OCI-LY3 (cell line): ENCODE data around the gene SCG2.
"Not testable (repeated sequence)": the region's sequence is repeated elsewhere in the genome, so short reads cannot be mapped to it uniquely, and the experiment has no call there.

Experiments
- EZH2phosphoT487 ChIP-seq: fragments of 200-600 bp; shearing (Covaris generic); IDR thresholded peaks from 2 replicates; pipeline ENCODE4 v1.6.1; 2018; ENCODE audit warnings: antibody characterized with exemption, mixed run types, low read depth
- TF ChIP-seq, protein P1 (sequence below): fragments of 200-600, 300-600 bp; sonication (generic); IDR thresholded peaks from 2 replicates; pipeline ENCODE4 v1.5.1; 2014; ENCODE audit warnings: antibody characterized with exemption, low read length, low read depth

DNA sequence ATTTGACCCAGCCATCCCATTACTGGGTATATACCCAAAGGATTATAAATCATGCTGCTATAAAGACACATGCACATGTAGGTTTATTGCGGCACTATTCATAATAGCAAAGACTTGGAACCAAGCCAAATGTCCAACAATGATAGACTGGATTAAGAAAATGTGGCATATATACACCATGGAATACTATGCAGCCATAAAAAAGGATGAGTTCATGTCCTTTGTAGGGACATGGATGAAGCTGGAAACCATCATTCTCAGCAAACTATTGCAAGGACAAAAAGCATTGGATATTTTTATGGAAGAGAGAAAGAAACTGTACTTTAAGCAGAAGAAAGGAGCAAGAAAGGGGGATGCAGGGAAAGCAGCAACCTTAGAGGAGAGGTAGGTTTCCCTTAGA, 9.5 kb downstream of the SCG2 start:
- TF ChIP-seq, protein P1, sequence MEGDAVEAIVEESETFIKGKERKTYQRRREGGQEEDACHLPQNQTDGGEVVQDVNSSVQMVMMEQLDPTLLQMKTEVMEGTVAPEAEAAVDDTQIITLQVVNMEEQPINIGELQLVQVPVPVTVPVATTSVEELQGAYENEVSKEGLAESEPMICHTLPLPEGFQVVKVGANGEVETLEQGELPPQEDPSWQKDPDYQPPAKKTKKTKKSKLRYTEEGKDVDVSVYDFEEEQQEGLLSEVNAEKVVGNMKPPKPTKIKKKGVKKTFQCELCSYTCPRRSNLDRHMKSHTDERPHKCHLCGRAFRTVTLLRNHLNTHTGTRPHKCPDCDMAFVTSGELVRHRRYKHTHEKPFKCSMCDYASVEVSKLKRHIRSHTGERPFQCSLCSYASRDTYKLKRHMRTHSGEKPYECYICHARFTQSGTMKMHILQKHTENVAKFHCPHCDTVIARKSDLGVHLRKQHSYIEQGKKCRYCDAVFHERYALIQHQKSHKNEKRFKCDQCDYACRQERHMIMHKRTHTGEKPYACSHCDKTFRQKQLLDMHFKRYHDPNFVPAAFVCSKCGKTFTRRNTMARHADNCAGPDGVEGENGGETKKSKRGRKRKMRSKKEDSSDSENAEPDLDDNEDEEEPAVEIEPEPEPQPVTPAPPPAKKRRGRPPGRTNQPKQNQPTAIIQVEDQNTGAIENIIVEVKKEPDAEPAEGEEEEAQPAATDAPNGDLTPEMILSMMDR = not testable (repeated sequence)
- not testable (repeated sequence) for TF ChIP-seq EZH2phosphoT487
